ENCODE data around the gene SALL4. TPM values are rescaled to one million over a fixed set of nuclear protein-coding genes. Genes with fewer than 3 reads are reported as not detected.
"Not testable (repeated sequence)": the region's sequence is repeated elsewhere in the genome, so short reads cannot be mapped to it uniquely, and the experiment has no call there.

The SALL4 gene
- total RNA-seq, 2 donors from 2014 or later, result not detected

DNA sequence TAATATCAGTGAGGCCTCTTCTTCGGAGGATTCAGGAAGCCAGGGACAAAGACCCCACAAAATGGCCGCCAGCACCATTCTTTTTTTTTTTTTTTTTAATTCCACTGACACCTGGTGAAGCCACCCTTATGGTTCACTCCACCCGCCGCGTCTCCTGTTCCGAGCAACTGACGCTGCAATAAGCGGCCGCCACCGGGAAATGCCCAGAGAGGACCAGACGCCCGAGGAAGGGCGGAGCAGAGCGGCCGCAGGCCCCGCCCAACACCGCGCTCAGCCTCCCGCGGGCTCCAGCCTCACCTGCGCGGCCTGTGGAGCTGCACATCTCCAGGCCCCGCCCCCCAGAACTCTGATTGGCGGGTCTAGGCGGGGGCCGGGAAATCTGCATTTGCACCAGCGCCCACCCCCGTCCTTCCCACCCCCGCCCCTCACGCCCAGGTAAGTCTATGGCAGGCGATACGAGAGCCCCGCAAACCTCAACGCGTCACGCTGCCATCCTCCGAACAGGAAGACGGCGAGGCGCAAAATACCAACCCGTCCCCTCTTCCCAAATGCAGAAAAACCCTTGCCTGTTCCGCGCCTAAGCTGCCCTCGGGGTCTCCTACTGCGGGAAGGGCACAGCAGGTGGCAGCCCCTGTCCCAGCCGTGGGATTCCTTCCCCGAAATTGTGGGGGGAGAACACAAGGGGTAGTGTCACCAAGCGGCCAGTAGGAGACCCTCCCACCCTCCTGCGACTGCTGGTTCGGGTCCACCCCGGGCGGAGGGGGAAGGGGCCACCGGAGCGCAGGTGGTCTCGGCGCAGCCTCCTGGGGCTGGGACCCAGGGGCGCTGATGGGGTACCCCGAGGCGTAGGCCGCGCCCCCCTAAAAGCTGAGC is 35.1 kb downstream of the SALL4 start:
- Histone ChIP-seq H3K36me3 (no peaks in the 10 kb centered on the region), H3K9me3 (no peaks in the 10 kb centered on the region), H3K4me3 (peak overlapping the region; percentile 96), H3K27me3 (replicated peaks; ENCODE audit: insufficient read depth) (no peaks in the 10 kb centered on the region), H3K4me1 (ENCODE audit: control insufficient read depth in 1 of 2, low read depth in 2 of 2) (peaks cover 0 to 4% of the 10 kb centered on the region in 2 donors), H3K27ac (peak overlapping the region; percentile 51 to 61)
- no peak for ATAC-seq (ENCODE audit: insufficient number of reproducible peaks, low FRiP score, low read depth)
- TF ChIP-seq, protein P1, sequence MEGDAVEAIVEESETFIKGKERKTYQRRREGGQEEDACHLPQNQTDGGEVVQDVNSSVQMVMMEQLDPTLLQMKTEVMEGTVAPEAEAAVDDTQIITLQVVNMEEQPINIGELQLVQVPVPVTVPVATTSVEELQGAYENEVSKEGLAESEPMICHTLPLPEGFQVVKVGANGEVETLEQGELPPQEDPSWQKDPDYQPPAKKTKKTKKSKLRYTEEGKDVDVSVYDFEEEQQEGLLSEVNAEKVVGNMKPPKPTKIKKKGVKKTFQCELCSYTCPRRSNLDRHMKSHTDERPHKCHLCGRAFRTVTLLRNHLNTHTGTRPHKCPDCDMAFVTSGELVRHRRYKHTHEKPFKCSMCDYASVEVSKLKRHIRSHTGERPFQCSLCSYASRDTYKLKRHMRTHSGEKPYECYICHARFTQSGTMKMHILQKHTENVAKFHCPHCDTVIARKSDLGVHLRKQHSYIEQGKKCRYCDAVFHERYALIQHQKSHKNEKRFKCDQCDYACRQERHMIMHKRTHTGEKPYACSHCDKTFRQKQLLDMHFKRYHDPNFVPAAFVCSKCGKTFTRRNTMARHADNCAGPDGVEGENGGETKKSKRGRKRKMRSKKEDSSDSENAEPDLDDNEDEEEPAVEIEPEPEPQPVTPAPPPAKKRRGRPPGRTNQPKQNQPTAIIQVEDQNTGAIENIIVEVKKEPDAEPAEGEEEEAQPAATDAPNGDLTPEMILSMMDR (IDR thresholded peaks at IDR 0.05), result peak; percentile 44
- DNase-seq (ENCODE audit: low spot score), result no peak

DNA sequence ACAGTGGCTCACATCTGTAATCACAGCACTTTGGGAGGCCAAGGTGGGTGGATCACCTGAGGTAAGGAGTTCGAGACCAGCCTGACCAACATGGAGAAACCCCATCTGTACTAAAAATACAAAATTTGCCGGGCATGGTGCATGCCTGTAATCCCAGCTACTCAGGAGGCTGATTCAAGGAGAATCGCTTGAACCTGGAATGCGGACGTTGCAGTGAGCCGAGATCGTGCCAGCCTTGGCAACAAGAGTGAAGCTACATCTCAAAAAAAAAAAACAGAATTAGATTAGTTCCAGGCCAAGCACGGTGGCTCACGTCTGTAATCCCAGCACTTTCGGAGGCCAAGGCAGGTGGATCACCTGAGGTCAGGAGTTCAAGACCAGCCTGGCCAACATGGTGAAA is 36.9 kb downstream of the SALL4 start:
- not testable (repeated sequence) for H3K4me3 ChIP-seq; ATAC-seq (ENCODE audit: insufficient number of reproducible peaks, low FRiP score, low read depth); H3K36me3 ChIP-seq; DNase-seq (ENCODE audit: low spot score); H3K4me1 ChIP-seq (ENCODE audit: control insufficient read depth in 1 of 2, low read depth in 2 of 2); H3K9me3 ChIP-seq; H3K27me3 ChIP-seq (replicated peaks; ENCODE audit: insufficient read depth)
- peak overlapping the region in 1 of 2 donors; percentile 32 for H3K27ac ChIP-seq

GRCh38 chr20:51763965-51764602 is 38.2 kb downstream of the SALL4 start:
- no peak overlapping the region for H3K4me3 ChIP-seq
- TF ChIP-seq, protein P1 (IDR thresholded peaks at IDR 0.05), result no peak
- H3K27me3 ChIP-seq (replicated peaks; ENCODE audit: insufficient read depth), result no peaks in the 10 kb centered on the region
- ATAC-seq (ENCODE audit: insufficient number of reproducible peaks, low FRiP score, low read depth) (no peak), DNase-seq (ENCODE audit: low spot score) (no peak)
- H3K27ac ChIP-seq, result no peak overlapping the region
- peaks cover 0 to 5% of the 10 kb centered on the region in 2 donors for H3K4me1 ChIP-seq (ENCODE audit: control insufficient read depth in 1 of 2, low read depth in 2 of 2)
- no peaks in the 10 kb centered on the region for H3K9me3 ChIP-seq
- H3K36me3 ChIP-seq, result no peaks in the 10 kb centered on the region

- H3K4me3 ChIP-seq, result no peak overlapping the region
- H3K36me3 ChIP-seq, result no peaks in the 10 kb centered on the region
- no peaks in the 10 kb centered on the region for H3K9me3 ChIP-seq
- ATAC-seq (ENCODE audit: insufficient number of reproducible peaks, low FRiP score, low read depth) (no peak), DNase-seq (ENCODE audit: low spot score) (no peak)
- TF ChIP-seq, protein P1 (IDR thresholded peaks at IDR 0.05), result no peak
- H3K4me1 ChIP-seq (ENCODE audit: control insufficient read depth in 1 of 2, low read depth in 2 of 2), result peaks cover 6 to 13% of the 10 kb centered on the region in 2 donors
- H3K27ac ChIP-seq, result no peak overlapping the region
- no peaks in the 10 kb centered on the region for H3K27me3 ChIP-seq (replicated peaks; ENCODE audit: insufficient read depth)
Measured at GRCh38 chr20:51760905-51761546, 41.3 kb downstream of the SALL4 start.

DNA sequence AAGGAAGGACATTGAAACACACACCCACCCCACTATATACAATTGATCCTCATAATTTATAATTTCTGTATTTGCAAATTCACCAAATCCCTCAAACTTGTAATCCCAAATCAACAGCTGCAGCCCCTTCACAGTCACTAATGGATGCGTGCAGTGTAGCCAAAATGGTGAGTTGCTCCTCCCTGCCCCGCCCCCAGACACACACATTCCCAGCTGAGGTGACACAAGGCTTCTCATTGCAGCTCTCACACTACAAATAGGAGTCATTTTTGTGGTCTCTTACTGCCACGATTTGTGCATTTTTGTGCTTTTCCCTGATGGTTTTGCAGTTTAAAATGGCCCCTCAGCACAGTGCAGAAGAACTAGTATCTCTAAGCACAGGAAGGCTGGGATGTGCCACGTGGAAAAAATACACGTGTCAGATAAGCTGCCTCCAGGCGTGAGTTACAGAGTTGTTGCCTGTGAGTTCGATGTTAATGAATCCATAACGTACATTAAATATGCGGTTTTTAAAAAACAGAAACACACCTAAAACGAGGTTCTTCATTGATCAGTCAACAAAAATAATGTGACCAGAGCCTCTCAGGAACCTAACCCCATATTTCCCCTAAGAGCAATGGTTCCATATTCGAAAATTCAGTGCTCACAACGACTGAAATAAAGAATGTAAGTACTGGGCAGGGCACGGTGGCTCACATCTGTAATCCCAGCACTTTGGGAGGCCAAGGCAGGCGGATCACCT is 42.4 kb downstream of the SALL4 start:
- no peaks in the 10 kb centered on the region for H3K9me3 ChIP-seq
- no peak overlapping the region for H3K27ac ChIP-seq
- H3K36me3 ChIP-seq, result no peaks in the 10 kb centered on the region
- ATAC-seq (ENCODE audit: insufficient number of reproducible peaks, low FRiP score, low read depth), result no peak
- no peak for DNase-seq (ENCODE audit: low spot score)
- TF ChIP-seq, protein P1 (IDR thresholded peaks at IDR 0.05), result no peak
- no peaks in the 10 kb centered on the region for H3K27me3 ChIP-seq (replicated peaks; ENCODE audit: insufficient read depth)
- H3K4me3 ChIP-seq, result no peak overlapping the region
- peaks cover 6 to 11% of the 10 kb centered on the region in 2 donors for H3K4me1 ChIP-seq (ENCODE audit: control insufficient read depth in 1 of 2, low read depth in 2 of 2)
